Right lobe of liver (tissue), 6 donors: Measurements from ENCODE around the gene MAMLD1. TPM values are rescaled to one million over a fixed set of nuclear protein-coding genes. Genes with fewer than 3 reads are reported as not detected.

Experiments
- ATAC-seq, 4 donors: fragments of 200-7000 bp; cut with Tn5 transposase; one replicate each; pipeline ENCODE4 v1.9.1; 2020; ENCODE audit warnings: mild to moderate bottlenecking in 4 of 4, moderate library complexity in 4 of 4
- DNase-seq, 3 donors: peaks; one replicate each; pipeline ENCODE4 v3.0.0-alpha.2; 2020
- H3K27ac ChIP-seq, 3 donors: fragments of 200-600 bp; one replicate each; pipeline ENCODE4 v1.8.0; 2022
- H3K27me3 ChIP-seq, 2 donors: fragments of 200-600 bp; one replicate each; pipeline ENCODE4 v1.8.0; 2022
- H3K36me3 ChIP-seq, 4 donors: fragments of 200-600 bp; sonication (generic) in 1 of 4; one replicate each; pipeline versions ENCODE4 v1.5.1 to v1.8.0; 2017 to 2022; ENCODE audit warnings: control low read depth in 1 of 4
- H3K4me1 ChIP-seq, 4 donors: fragments of 200-600 bp; sonication (generic) in 1 of 4; one replicate each; pipeline versions ENCODE4 v1.5.1 to v1.8.0; 2017 to 2022; ENCODE audit warnings: control low read depth in 1 of 4
- H3K4me3 ChIP-seq, 3 donors: fragments of 200-600 bp; one replicate each; pipeline ENCODE4 v1.8.0; 2022
- H3K9me3 ChIP-seq, 4 donors: fragments of 200-600 bp; sonication (generic) in 1 of 4; one replicate each; pipeline versions ENCODE4 v1.5.1 to v1.8.0; 2017 to 2022; ENCODE audit warnings: control low read depth in 1 of 4
- CTCF ChIP-seq, 4 donors: fragments of 200-600 bp in 3 of 4; fragments of 450-650 bp in 1 of 4; IDR thresholded peaks; one replicate each; pipeline versions ENCODE4 v1.5.1 to v1.8.0; 2016 to 2022; ENCODE audit warnings: antibody characterized with exemption in 4 of 4, mild to moderate bottlenecking in 2 of 4
- POLR2A ChIP-seq: fragments of 450-650 bp; IDR thresholded peaks from one replicate; pipeline ENCODE4 v1.6.1; 2017; ENCODE audit warnings: antibody characterized with exemption, mild to moderate bottlenecking
- WGBS: methylation state at CpG from one replicate; pipeline ENCODE4 v1.1.6; 2018; ENCODE audit warnings: low coverage, low lambda C conversion rate; ENCODE audit not compliant: insufficient coverage; ENCODE audit errors: missing lambda C conversion rate; 5-methylcytosine and 5-hydroxymethylcytosine counted together
- intact Hi-C, 2 donors: fragments of 100-400 bp; cut with DNase I; formaldehyde crosslinking; loops; one replicate each; pipeline versions ENCODE4 v1.11.2 to v1.14.1; 2022
- total RNA-seq, 6 experiments: library from RNA; depleted of rRNA in 2 of 6; stranded (reverse); fragments of >200 nt in 2 of 6; fragmentation: NEBNext Ultra II Directional in 3 of 6; extraction: Animal tissue kit (Norgen Biotek cat#: 25700) in 3 of 6; gene quantifications; one replicate each; pipeline versions ENCODE4 v1.1.0 to v1.2.4, GENCODE V29; 2016 to 2023
- donor health status: DM: no; HTN: yes; CAD: no.
- donor health status: DM: no; HTN: no; CAD: no.
- donor health status: DM: no; HTN: no; CAD: no.
- donor health status: DM: no; HTN: yes; CAD: no.
- donor health status: DM: no; HTN: yes; CAD: no.

MAMLD1 gene
- total RNA-seq, 6 experiments from 2014 or later = 0.99 to 4.7 (median 1.8) TPM

DNA sequence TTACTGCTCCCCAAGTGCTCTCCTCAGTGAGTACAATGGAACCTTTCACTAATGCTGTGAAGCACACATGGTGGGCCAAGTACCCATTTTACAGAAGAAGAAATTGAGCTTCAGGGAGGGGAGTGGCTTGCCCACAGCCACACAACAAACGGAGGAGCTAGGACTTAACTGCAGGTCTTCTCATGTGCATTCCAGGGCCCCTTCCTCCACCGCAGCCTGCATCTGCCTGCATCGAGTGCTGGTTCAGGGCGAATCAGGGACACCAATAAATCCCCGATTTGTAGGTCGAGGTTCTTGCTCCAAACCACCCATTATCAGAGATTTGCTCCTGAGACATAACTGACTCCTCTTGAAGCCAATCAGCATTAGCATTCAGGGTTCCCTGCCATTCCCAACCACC, 100.9 kb downstream of the MAMLD1 start:
- DNase-seq (no peak), ATAC-seq (no peak)
- Histone ChIP-seq H3K27me3 (no peaks in the 10 kb centered on the region), H3K9me3 (no peaks in the 10 kb centered on the region), H3K36me3 (no peaks in the 10 kb centered on the region), H3K4me1 (no peaks in the 10 kb centered on the region), H3K4me3 (no peak overlapping the region), H3K27ac (no peak overlapping the region)
- no peak for TF ChIP-seq POLR2A
- TF ChIP-seq CTCF (IDR thresholded peaks at IDR 0.05) = no peak
- intact Hi-C loops = no loop called here
- no CpG with 5 or more reads among the region's 6 CpGs for WGBS

GRCh38 chrX:150465326-150465725, 102.2 kb downstream of the MAMLD1 start:
- no peaks in the 10 kb centered on the region for H3K36me3 ChIP-seq
- no peaks in the 10 kb centered on the region for H3K4me1 ChIP-seq
- WGBS = 65% methylated on average over 3 of the region's 5 CpGs
- no peaks in the 10 kb centered on the region for H3K9me3 ChIP-seq
- ATAC-seq = no peak
- no peak overlapping the region for H3K27ac ChIP-seq
- no peak for TF ChIP-seq CTCF (IDR thresholded peaks at IDR 0.05)
- no peak for TF ChIP-seq POLR2A
- H3K27me3 ChIP-seq = no peaks in the 10 kb centered on the region
- no peak overlapping the region for H3K4me3 ChIP-seq
- intact Hi-C loops = no loop called here
- DNase-seq = no peak

DNA sequence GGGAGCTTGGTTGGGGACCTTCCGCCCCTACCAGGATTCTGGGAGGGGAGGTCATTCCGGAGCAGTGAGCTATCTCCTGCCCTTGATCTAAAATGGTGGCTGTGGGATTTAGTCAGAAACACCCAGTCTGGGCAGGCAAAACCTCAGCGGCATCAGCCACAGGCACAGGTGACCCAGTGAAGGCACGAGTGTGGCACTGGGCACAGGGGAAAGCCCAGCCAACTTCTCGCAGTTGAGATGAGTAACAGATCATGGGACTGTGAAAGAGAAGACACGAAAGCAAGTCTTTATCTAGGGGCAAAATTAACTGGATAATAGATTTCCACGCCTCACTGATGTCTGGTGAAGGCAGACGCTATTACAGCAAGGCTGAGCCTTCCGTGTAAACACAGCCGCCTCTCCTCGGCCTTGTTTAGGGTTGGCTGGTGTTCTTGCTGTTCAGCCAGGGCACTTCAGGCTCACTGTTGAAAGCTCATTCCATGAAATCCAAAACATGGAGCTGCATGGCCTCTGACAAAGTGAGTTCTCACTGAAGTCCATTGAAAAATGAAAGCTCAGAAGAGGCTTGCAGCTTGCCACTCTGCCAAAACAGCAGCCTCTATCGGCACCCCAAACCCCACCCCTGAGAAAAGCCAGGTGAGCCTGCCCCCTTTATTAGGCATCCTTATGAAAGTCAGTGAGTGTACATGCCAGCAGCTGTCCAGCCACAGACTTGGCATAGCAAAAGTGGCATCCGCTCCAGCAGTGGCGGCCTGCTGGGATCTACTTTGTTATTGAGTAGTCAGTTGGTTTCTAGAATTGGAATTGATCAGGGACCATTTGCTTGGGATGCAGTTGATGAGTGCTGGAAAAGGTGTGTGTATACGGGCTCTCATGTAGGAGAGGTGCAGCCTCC, 103.0 kb downstream of the MAMLD1 start:
- no peak for ATAC-seq
- Histone ChIP-seq H3K27ac (no peak overlapping the region), H3K27me3 (no peaks in the 10 kb centered on the region)

GRCh38 chrX:150472306-150472705, 109.2 kb downstream of the MAMLD1 start:
- H3K4me1 ChIP-seq = no peaks in the 10 kb centered on the region
- no peaks in the 10 kb centered on the region for H3K9me3 ChIP-seq
- TF ChIP-seq CTCF (IDR thresholded peaks at IDR 0.05) (no peak), POLR2A (no peak)
- H3K4me3 ChIP-seq = no peak overlapping the region
- DNase-seq (no peak), ATAC-seq (no peak)
- H3K27ac ChIP-seq = no peak overlapping the region
- 72% methylated on average over 2 of the region's 4 CpGs for WGBS
- no peaks in the 10 kb centered on the region for H3K27me3 ChIP-seq
- no peaks in the 10 kb centered on the region for H3K36me3 ChIP-seq
- intact Hi-C loops = no loop called here

More for the DNA sequence above, 103.0 kb downstream of the MAMLD1 start:
- Histone ChIP-seq H3K9me3 (no peaks in the 10 kb centered on the region), H3K4me3 (no peak overlapping the region), H3K36me3 (no peaks in the 10 kb centered on the region), H3K4me1 (no peaks in the 10 kb centered on the region)
- intact Hi-C loops = no loop called here
- WGBS = 73% methylated on average over 8 of the region's 15 CpGs
- DNase-seq = no peak
- TF ChIP-seq CTCF (IDR thresholded peaks at IDR 0.05) (no peak), POLR2A (no peak)
